IMR-90 (cell line): ENCODE measurements around the gene GDF10. TPM values are rescaled to one million over a fixed set of nuclear protein-coding genes. Genes with fewer than 3 reads are reported as not detected.

Source experiments
- ATAC-seq: fragments of 200-7000 bp; cut with Tn5 transposase; 2 replicates; pipeline ENCODE4 v1.9.1; 2020; ENCODE audit warnings: low read depth, mild to moderate bottlenecking, moderate library complexity
- BruUV-seq: library from RNA; stranded (reverse); fragments of 400-500 nt; replicated peaks from 2 replicates; lab custom pipeline; 2021; lab: Mats Ljungman, UMichigan
- CTCF ChIA-PET: fragments of 300-600 bp; formaldehyde crosslinking; extraction: SDS; loops from one replicate; lab custom pipeline; 2021; ENCODE audit warnings: antibody characterized with exemption; lab: Yijun Ruan, JAX
- POLR2A ChIA-PET: fragments of 300-600 bp; sonication (Branson Sonifier 250); formaldehyde crosslinking; loops from one replicate; lab custom pipeline; 2022; ENCODE audit warnings: antibody characterized with exemption; ENCODE audit not compliant: unreplicated experiment; lab: Charles Lee
- DNase-seq: peaks from one replicate; pipeline ENCODE4 v3.0.0; 2013
- H2AFZ ChIP-seq: replicated peaks from 2 replicates; pipeline ENCODE3; 2013; ENCODE audit warnings: low read length, mild to moderate bottlenecking; ENCODE audit not compliant: poor library complexity
- H2AK5ac ChIP-seq: 2 replicates; pipeline ENCODE4 v1.6.1; 2013; ENCODE audit warnings: low read depth, low read length, inconsistent platforms
- H2AK9ac ChIP-seq: replicated peaks from 2 replicates; pipeline ENCODE3; 2013; ENCODE audit warnings: mild to moderate bottlenecking, low read depth, low read length, moderate library complexity; ENCODE audit not compliant: poor library complexity
- H2BK120ac ChIP-seq: 2 replicates; pipeline ENCODE4 v1.6.1; 2013; ENCODE audit warnings: low read depth, low read length, inconsistent platforms
- H2BK15ac ChIP-seq: 3 replicates; pipeline ENCODE4 v1.6.1; 2013; ENCODE audit warnings: low read depth, low read length, inconsistent platforms
- H2BK20ac ChIP-seq: 2 replicates; pipeline ENCODE4 v1.6.1; 2013; ENCODE audit warnings: low read depth, mild to moderate bottlenecking, inconsistent platforms, low read length, moderate library complexity
- H2BK5ac ChIP-seq: 2 replicates; pipeline ENCODE4 v1.6.1; 2013; ENCODE audit warnings: mild to moderate bottlenecking, low read depth, low read length, inconsistent platforms; ENCODE audit not compliant: poor library complexity, severe bottlenecking
- H3K14ac ChIP-seq: replicated peaks from 2 replicates; pipeline ENCODE4 v1.6.1; 2013; ENCODE audit warnings: low read depth, low read length, inconsistent platforms
- H3K18ac ChIP-seq: 2 replicates; pipeline ENCODE4 v1.6.1; 2013; ENCODE audit warnings: low read depth, low read length, control low read depth
- H3K23ac ChIP-seq: 2 replicates; pipeline ENCODE4 v1.6.1; 2013; ENCODE audit warnings: low read depth, low read length, inconsistent platforms
- H3K27ac ChIP-seq: 2 replicates; pipeline ENCODE4 v1.5.1; 2013; ENCODE audit warnings: mild to moderate bottlenecking, control low read depth, low read length; ENCODE audit not compliant: insufficient read depth
- H3K27me3 ChIP-seq: 2 replicates; pipeline ENCODE4 v1.6.1; 2013; ENCODE audit warnings: low read length; ENCODE audit not compliant: control insufficient read depth, insufficient read depth
- H3K36me3 ChIP-seq: 2 replicates; pipeline ENCODE4 v1.6.1; 2013; ENCODE audit warnings: low read length, mixed read lengths; ENCODE audit not compliant: control insufficient read depth, insufficient read depth
- H3K4ac ChIP-seq: 2 replicates; pipeline ENCODE4 v1.6.1; 2013; ENCODE audit warnings: low read depth, low read length, inconsistent platforms
- H3K4me1 ChIP-seq: 2 replicates; pipeline ENCODE4 v1.6.1; 2013; ENCODE audit warnings: low read length, mixed read lengths; ENCODE audit not compliant: control insufficient read depth, insufficient read depth
- H3K4me2 ChIP-seq: 2 replicates; pipeline ENCODE4 v1.6.1; 2013; ENCODE audit warnings: low read depth, mild to moderate bottlenecking, control low read depth, low read length, moderate library complexity
- H3K4me3 ChIP-seq: 2 replicates; pipeline ENCODE4 v1.5.1; 2013; ENCODE audit warnings: low read depth, mild to moderate bottlenecking, control low read depth, low read length, moderate library complexity; ENCODE audit not compliant: insufficient read depth
- H3K56ac ChIP-seq: 2 replicates; pipeline ENCODE4 v1.6.1; 2013; ENCODE audit warnings: low read length, inconsistent platforms; ENCODE audit not compliant: insufficient read depth; ENCODE audit errors: extremely low read depth
- H3K79me1 ChIP-seq, 2 experiments: 2 replicates each; pipeline ENCODE4 v1.6.1; 2013; ENCODE audit warnings: low read length in 2 of 2, inconsistent platforms in 1 of 2, low read depth in 1 of 2
- H3K9ac ChIP-seq: 2 replicates; pipeline ENCODE4 v1.6.1; 2013; ENCODE audit warnings: low read depth, low read length, control low read depth
- H3K9me1 ChIP-seq: 2 replicates; pipeline ENCODE4 v1.6.1; 2013; ENCODE audit warnings: low read length, inconsistent platforms; ENCODE audit not compliant: insufficient read depth
- H3K9me3 ChIP-seq: 2 replicates; pipeline ENCODE4 v1.6.1; 2013; ENCODE audit warnings: low read length; ENCODE audit not compliant: control insufficient read depth, insufficient read depth
- H4K20me1 ChIP-seq: 2 replicates; pipeline ENCODE4 v1.6.1; 2013; ENCODE audit warnings: low read length, inconsistent platforms; ENCODE audit not compliant: insufficient read depth
- H4K5ac ChIP-seq: 2 replicates; pipeline ENCODE4 v1.6.1; 2013; ENCODE audit warnings: mild to moderate bottlenecking, low read depth, low read length, control low read depth
- H4K8ac ChIP-seq, 2 experiments: 2 replicates each; pipeline ENCODE4 v1.6.1; 2013; ENCODE audit warnings: low read depth in 2 of 2, low read length in 2 of 2, control low read depth in 1 of 2, inconsistent platforms in 1 of 2
- H4K91ac ChIP-seq: 2 replicates; pipeline ENCODE4 v1.6.1; 2013; ENCODE audit warnings: low read depth, low read length, inconsistent platforms; ENCODE audit not compliant: insufficient read depth
- BHLHE40 ChIP-seq: fragments of 150-350 bp; IDR thresholded peaks from 2 replicates; pipeline ENCODE4 v1.6.1; 2016; ENCODE audit warnings: mild to moderate bottlenecking, low read depth, low read length
- CHD1 ChIP-seq: IDR thresholded peaks from 2 replicates; pipeline ENCODE4 v1.6.1; 2012; ENCODE audit warnings: low read depth, low read length, improper control_type of control experiment
- ELK1 ChIP-seq: fragments of 150-350 bp; IDR thresholded peaks from 2 replicates; pipeline ENCODE4 v1.6.1; 2016; ENCODE audit warnings: low read depth, mild to moderate bottlenecking, low read length, moderate library complexity, borderline replicate concordance
- FOS ChIP-seq: fragments of 150-350 bp; IDR thresholded peaks from 2 replicates; pipeline ENCODE4 v1.6.1; 2016; ENCODE audit warnings: low read depth, low read length
- MXI1 ChIP-seq: IDR thresholded peaks from 2 replicates; pipeline ENCODE4 v1.6.1; 2012; ENCODE audit warnings: low read depth, mild to moderate bottlenecking, low read length, moderate library complexity, borderline replicate concordance
- POLR2A ChIP-seq: IDR thresholded peaks from 2 replicates; pipeline ENCODE4 v1.6.1; 2012; ENCODE audit warnings: mild to moderate bottlenecking, low read depth, low read length
- RCOR1 ChIP-seq: IDR thresholded peaks from 2 replicates; pipeline ENCODE4 v1.6.1; 2012; ENCODE audit warnings: mild to moderate bottlenecking, low read length, improper control_type of control experiment; ENCODE audit not compliant: insufficient replicate concordance
- RFX5 ChIP-seq: IDR thresholded peaks from 2 replicates; pipeline ENCODE4 v1.8.0; 2012; ENCODE audit warnings: low read depth, mild to moderate bottlenecking, low read length, moderate library complexity
- SMC3 ChIP-seq: fragments of 150-350 bp; IDR thresholded peaks from 2 replicates; pipeline ENCODE4 v1.6.1; 2016; ENCODE audit warnings: low read depth, mild to moderate bottlenecking, antibody characterized with exemption, low read length, moderate library complexity
- USF2 ChIP-seq: fragments of 150-350 bp; IDR thresholded peaks from 2 replicates; pipeline ENCODE4 v1.6.1; 2017; ENCODE audit warnings: mild to moderate bottlenecking, antibody characterized with exemption, low read length, low read depth
- WGBS, 2 experiments: methylation state at CpG; one replicate each; pipeline versions ENCODE4 v1.1.5 to v1.1.7; 2013; ENCODE audit warnings: missing lambda C conversion rate in 2 of 2; ENCODE audit not compliant: insufficient read length in 1 of 2; ENCODE audit errors: extremely low coverage in 2 of 2; 5-methylcytosine and 5-hydroxymethylcytosine counted together
- dilution Hi-C: fragments of 300-500 bp; cut with HindIII; formaldehyde crosslinking; loops from one replicate; pipeline ENCODE4 v1.14.3; 2018; ENCODE audit warnings: low sequenced_read_pairs; ENCODE audit not compliant: unreplicated experiment
- in situ Hi-C: fragments of 300-500 bp; cut with MboI; formaldehyde crosslinking; loops from 3 replicates; pipeline ENCODE4 v1.14.3; 2019; ENCODE audit warnings: low sequenced_read_pairs, inconsistent platforms, mixed read lengths
- intact Hi-C: fragments of 100-400 bp; cut with micrococcal nuclease; formaldehyde crosslinking; loops from 2 replicates; pipeline ENCODE4 v1.10.0; 2022
- polyA plus RNA-seq, 3 experiments: library from polyadenylated mRNA; depleted of rRNA; stranded (reverse); fragments of >200 nt; gene quantifications; 2 replicates each; pipeline ENCODE4 v1.2.3, GENCODE V29; 2012; ENCODE audit warnings: low replicate concordance in 1 of 3
- total RNA-seq: library from RNA; depleted of rRNA; stranded (reverse); fragments of >200 nt; gene quantifications from 2 replicates; pipeline ENCODE4 v1.2.3, GENCODE V29; 2012

Gene GDF10
- total and polyA plus RNA-seq, 2 of the 4 experiments (the other 2 are of a cell fraction) = 0.34 TPM; not detected in 1

- Histone ChIP-seq H3K4ac (no peak overlapping the region), H3K56ac (no peak overlapping the region), H3K9me1 (no peaks in the 10 kb centered on the region), H4K8ac (no peak overlapping the region), H4K91ac (no peak overlapping the region), H3K79me1 (no peaks in the 10 kb centered on the region), H3K36me3 (no peaks in the 10 kb centered on the region), H2BK5ac (no peak overlapping the region), H3K4me3 (no peak overlapping the region), H2AFZ (no peak overlapping the region), H3K4me2 (no peak overlapping the region), H3K14ac (no peak overlapping the region), H3K23ac (no peak overlapping the region), H3K27ac (no peak overlapping the region), H4K20me1 (no peaks in the 10 kb centered on the region), H2BK15ac (no peak overlapping the region), H3K9me3 (no peaks in the 10 kb centered on the region), H2BK20ac (no peak overlapping the region), H4K5ac (no peak overlapping the region), H3K27me3 (peaks cover 12% of the 10 kb centered on the region), H3K18ac (no peak overlapping the region), H3K9ac (no peak overlapping the region), H2BK120ac (no peak overlapping the region), H3K4me1 (no peaks in the 10 kb centered on the region), H2AK5ac (no peak overlapping the region), H2AK9ac (no peak overlapping the region)
- DNase-seq (no peak), ATAC-seq (no peak)
- intact Hi-C loops = loop anchor here (10.0 kb wide), 1 partner anchor 321 kb away; no protein-coding TSS in a partner anchor
- 77% methylated on average over 2 of the region's 2 CpGs; no CpG with 5 or more reads in 1 of the 2 experiments for WGBS, 2 experiments
- in situ Hi-C loops = no loop called here
- dilution Hi-C loops = no loop called here
- no TSS peak for BruUV-seq
- ChIA-PET POLR2A (interaction anchor here (0.6 kb wide), 1 partner anchor 44 kb away, joined by 3 read pairs; no protein-coding TSS in a partner anchor), CTCF (interaction anchor here (0.9 kb wide), 1 partner anchor 25 kb away, joined by 3 read pairs; no protein-coding TSS in a partner anchor)
- no peak for TF ChIP-seq ELK1
- no peak for TF ChIP-seq MXI1
- no peak for TF ChIP-seq SMC3
- TF ChIP-seq USF2 = no peak
- TF ChIP-seq BHLHE40 = no peak
- no peak for TF ChIP-seq RCOR1
- no peak for TF ChIP-seq RFX5
- TF ChIP-seq CHD1 = no peak
- no peak for TF ChIP-seq POLR2A
- TF ChIP-seq FOS = no peak
These were observed 15.4 kb downstream of the GDF10 start for GRCh38 chr10:47315421-47315820.
